Measurements from ENCODE around the gene CFDP1. TPM values are rescaled to one million over a fixed set of nuclear protein-coding genes. Genes with fewer than 3 reads are reported as not detected.

The CFDP1 gene
- total and polyA plus RNA-seq, 2 donors (not counting 3 experiments of a cell fraction or from before 2014, with no cell fraction given), result 17.8 to 53.8 TPM

DNA sequence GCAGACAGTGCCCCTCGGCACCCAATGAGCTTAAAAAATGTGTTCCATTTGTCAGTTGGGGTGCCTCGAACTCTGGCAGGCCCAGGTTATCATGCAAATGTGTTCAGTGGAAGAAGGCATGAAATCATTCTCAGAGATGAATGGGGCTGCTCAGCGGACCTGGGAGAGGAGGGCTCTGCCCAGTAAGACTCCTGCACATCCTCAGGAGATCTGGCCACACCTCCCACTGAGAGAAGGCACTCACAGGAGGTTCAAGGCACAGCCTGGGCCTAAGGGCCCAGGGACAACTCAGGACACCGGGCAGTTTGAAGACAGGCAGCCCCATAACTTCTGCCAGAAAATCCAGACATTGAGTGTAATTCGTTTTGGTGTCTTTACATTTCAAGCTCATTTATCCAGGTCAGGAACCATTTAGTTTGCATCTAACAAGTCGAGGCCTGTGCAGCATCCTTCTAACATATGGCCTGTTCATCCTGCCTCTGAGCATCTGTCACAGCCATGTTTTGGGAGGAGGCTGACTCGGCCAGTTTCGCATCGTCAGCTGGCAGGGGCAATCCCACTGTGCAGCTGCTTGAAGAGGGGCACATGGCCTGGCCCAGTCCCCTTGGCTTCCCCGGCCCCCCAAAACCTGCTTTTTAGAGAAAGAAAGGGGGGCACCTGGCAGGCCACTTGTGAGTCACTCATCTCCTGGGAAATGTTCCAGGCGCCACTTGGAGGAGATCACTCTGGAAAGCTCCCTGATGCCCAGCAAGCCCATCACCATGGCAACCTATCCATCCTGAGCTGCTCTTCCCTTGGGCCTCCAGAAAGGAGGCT, 150.6 kb downstream of the CFDP1 start:
- Histone ChIP-seq H3K4me2 (ENCODE audit: insufficient read depth, low read length) (no peak overlapping the region), H3K9ac (replicated peaks; ENCODE audit: extremely low read depth, insufficient read depth, low read length) (no peak overlapping the region), H3K4me1 (ENCODE audit: control insufficient read depth, extremely low read depth, insufficient read depth, low read length) (peaks cover 4% of the 10 kb centered on the region), H3K27ac (ENCODE audit: insufficient read depth, low read depth, low read length) (no peak overlapping the region), H3K27me3 (ENCODE audit: control insufficient read depth in 2 of 2, insufficient read depth in 2 of 2, low read length in 2 of 2) (no peaks in the 10 kb centered on the region), H3K36me3 (ENCODE audit: control insufficient read depth in 2 of 2, extremely low read depth in 1 of 2, insufficient read depth in 2 of 2, low read length in 2 of 2) (no peaks in the 10 kb centered on the region), H3K4me3 (replicated peaks in 1 of 3; ENCODE audit: insufficient read depth in 1 of 3, low read depth in 1 of 3, low read length in 3 of 3) (no peak overlapping the region), H3K9me1 (replicated peaks; ENCODE audit: control insufficient read depth, extremely low read depth, insufficient read depth, low read length) (no peaks in the 10 kb centered on the region), H3K79me2 (ENCODE audit: control insufficient read depth, insufficient read depth, low read length) (no peaks in the 10 kb centered on the region), H4K20me1 (replicated peaks; ENCODE audit: control insufficient read depth, extremely low read depth, insufficient read depth, low read length) (no peaks in the 10 kb centered on the region), H2AFZ (ENCODE audit: low read depth, low read length) (no peak overlapping the region), H3K9me3 (replicated peaks; ENCODE audit: control insufficient read depth, insufficient read depth, low read length) (no peaks in the 10 kb centered on the region)
- ChIA-PET POLR2A (interaction anchor here (0.6 kb wide), 1 partner anchor 22 kb away, joined by 5 read pairs; no protein-coding TSS in a partner anchor), CTCF (interaction anchor here (0.7 to 2.8 kb wide), 7 partner anchors 11 to 120 kb away, joined by 3 to 9 read pairs (median 4); no protein-coding TSS in a partner anchor)
- intact Hi-C loops (cut with micrococcal nuclease), result no loop called here
- TF ChIP-seq POLR2AphosphoS5 (IDR thresholded peaks at IDR 0.05; ENCODE audit: insufficient read depth, low read depth, low read length) (no peak), GATA2 (IDR thresholded peaks at IDR 0.05; ENCODE audit: insufficient read depth, insufficient read length, low read depth, low read length) (no peak), EZH2 (IDR thresholded peaks at IDR 0.05; ENCODE audit: borderline replicate concordance, low read depth, low read length, severe bottlenecking) (no peak)
- no TSS peak for BruUV-seq (replicated peaks)
- no peak for DNase-seq (ENCODE audit: low read depth, low spot score)
- FAIRE-seq, result no peak
- dilution Hi-C loops (cut with MboI; ENCODE audit: extremely low pct_ligation_motif_present, low sequenced_read_pairs), result no loop called here

DNA sequence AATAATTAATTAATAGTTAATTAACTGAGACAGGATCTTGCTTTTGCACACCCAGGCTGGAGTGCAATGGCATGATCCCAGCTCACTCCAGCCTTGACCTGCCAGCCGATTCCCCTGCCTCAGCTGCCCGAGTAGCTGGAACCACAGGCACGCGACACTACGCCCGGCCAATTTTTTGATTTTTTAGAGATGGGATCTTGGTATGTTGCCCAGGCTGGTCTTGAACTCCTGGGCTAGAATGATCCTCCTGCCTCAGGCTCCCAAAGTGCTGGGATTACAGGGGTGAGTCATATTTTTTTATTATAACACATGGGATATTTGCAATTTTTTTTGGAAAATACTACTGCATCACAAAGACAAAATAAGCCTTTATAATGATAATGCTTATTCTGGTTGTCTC, 151.5 kb downstream of the CFDP1 start:
- ChIA-PET POLR2A (no interaction called here), CTCF (interaction anchor here (0.9 to 2.8 kb wide), 3 partner anchors 10 to 48 kb away, joined by 3 to 9 read pairs (median 3); no protein-coding TSS in a partner anchor)
- Histone ChIP-seq H3K4me1 (ENCODE audit: control insufficient read depth, extremely low read depth, insufficient read depth, low read length) (peaks cover 4% of the 10 kb centered on the region), H3K9me1 (replicated peaks; ENCODE audit: control insufficient read depth, extremely low read depth, insufficient read depth, low read length) (no peaks in the 10 kb centered on the region), H3K4me2 (ENCODE audit: insufficient read depth, low read length) (no peak overlapping the region), H3K4me3 (replicated peaks in 1 of 3; ENCODE audit: insufficient read depth in 1 of 3, low read depth in 1 of 3, low read length in 3 of 3) (no peak overlapping the region), H3K9ac (replicated peaks; ENCODE audit: extremely low read depth, insufficient read depth, low read length) (no peak overlapping the region), H3K27me3 (ENCODE audit: control insufficient read depth in 2 of 2, insufficient read depth in 2 of 2, low read length in 2 of 2) (no peaks in the 10 kb centered on the region), H3K79me2 (ENCODE audit: control insufficient read depth, insufficient read depth, low read length) (no peaks in the 10 kb centered on the region), H4K20me1 (replicated peaks; ENCODE audit: control insufficient read depth, extremely low read depth, insufficient read depth, low read length) (no peaks in the 10 kb centered on the region), H2AFZ (ENCODE audit: low read depth, low read length) (no peak overlapping the region), H3K27ac (ENCODE audit: insufficient read depth, low read depth, low read length) (no peak overlapping the region), H3K9me3 (replicated peaks; ENCODE audit: control insufficient read depth, insufficient read depth, low read length) (no peaks in the 10 kb centered on the region), H3K36me3 (ENCODE audit: control insufficient read depth in 2 of 2, extremely low read depth in 1 of 2, insufficient read depth in 2 of 2, low read length in 2 of 2) (no peaks in the 10 kb centered on the region)
- no peak for DNase-seq (ENCODE audit: low read depth, low spot score)
- BruUV-seq (replicated peaks), result no TSS peak
- intact Hi-C loops (cut with micrococcal nuclease) (no loop called here), dilution Hi-C loops (cut with MboI; ENCODE audit: extremely low pct_ligation_motif_present, low sequenced_read_pairs) (no loop called here)
- FAIRE-seq, result no peak
- TF ChIP-seq, protein P1, sequence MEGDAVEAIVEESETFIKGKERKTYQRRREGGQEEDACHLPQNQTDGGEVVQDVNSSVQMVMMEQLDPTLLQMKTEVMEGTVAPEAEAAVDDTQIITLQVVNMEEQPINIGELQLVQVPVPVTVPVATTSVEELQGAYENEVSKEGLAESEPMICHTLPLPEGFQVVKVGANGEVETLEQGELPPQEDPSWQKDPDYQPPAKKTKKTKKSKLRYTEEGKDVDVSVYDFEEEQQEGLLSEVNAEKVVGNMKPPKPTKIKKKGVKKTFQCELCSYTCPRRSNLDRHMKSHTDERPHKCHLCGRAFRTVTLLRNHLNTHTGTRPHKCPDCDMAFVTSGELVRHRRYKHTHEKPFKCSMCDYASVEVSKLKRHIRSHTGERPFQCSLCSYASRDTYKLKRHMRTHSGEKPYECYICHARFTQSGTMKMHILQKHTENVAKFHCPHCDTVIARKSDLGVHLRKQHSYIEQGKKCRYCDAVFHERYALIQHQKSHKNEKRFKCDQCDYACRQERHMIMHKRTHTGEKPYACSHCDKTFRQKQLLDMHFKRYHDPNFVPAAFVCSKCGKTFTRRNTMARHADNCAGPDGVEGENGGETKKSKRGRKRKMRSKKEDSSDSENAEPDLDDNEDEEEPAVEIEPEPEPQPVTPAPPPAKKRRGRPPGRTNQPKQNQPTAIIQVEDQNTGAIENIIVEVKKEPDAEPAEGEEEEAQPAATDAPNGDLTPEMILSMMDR (IDR thresholded peaks at IDR 0.05; ENCODE audit: extremely low read depth in 1 of 2, insufficient read depth in 1 of 2, low read depth in 1 of 2, low read length in 2 of 2), result no peak
- no peak for TF ChIP-seq POLR2A (IDR thresholded peaks at IDR 0.05; ENCODE audit: low read depth, low read length)
- no peak for TF ChIP-seq GATA2 (IDR thresholded peaks at IDR 0.05; ENCODE audit: insufficient read depth, insufficient read length, low read depth, low read length)
- no peak for TF ChIP-seq JUN (IDR thresholded peaks at IDR 0.05; ENCODE audit: borderline replicate concordance, insufficient read depth, insufficient read length, low read depth)
- no peak for TF ChIP-seq EZH2 (IDR thresholded peaks at IDR 0.05; ENCODE audit: borderline replicate concordance, low read depth, low read length, severe bottlenecking)
- no peak for TF ChIP-seq POLR2AphosphoS5 (IDR thresholded peaks at IDR 0.05; ENCODE audit: insufficient read depth, low read depth, low read length)
- no peak for TF ChIP-seq FOS (IDR thresholded peaks at IDR 0.05; ENCODE audit: borderline replicate concordance, insufficient read depth, low read length)
- TF ChIP-seq, protein P2, sequence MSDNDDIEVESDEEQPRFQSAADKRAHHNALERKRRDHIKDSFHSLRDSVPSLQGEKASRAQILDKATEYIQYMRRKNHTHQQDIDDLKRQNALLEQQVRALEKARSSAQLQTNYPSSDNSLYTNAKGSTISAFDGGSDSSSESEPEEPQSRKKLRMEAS (IDR thresholded peaks at IDR 0.05; ENCODE audit: insufficient read depth, insufficient read length), result no peak
- no peak for TF ChIP-seq MYC (IDR thresholded peaks at IDR 0.05; ENCODE audit: low read depth, low read length)
